KMS-11 (cell line): Measurements from ENCODE around the gene UBASH3B.
"Not testable (repeated sequence)": the region's sequence is repeated elsewhere in the genome, so short reads cannot be mapped to it uniquely, and the experiment has no call there.

ENCODE experiments used
- H2AFZ ChIP-seq: fragments of 200-600 bp; sonication (generic); 2 replicates; pipeline ENCODE4 v1.6.1; 2016; ENCODE audit warnings: antibody characterized with exemption, mixed run types, low read depth
- H3K27ac ChIP-seq: fragments of 200-600 bp; sonication (generic); 2 replicates; pipeline ENCODE4 v1.6.1; 2016; ENCODE audit warnings: mild to moderate bottlenecking, mixed run types
- H3K27me3 ChIP-seq: fragments of 200-600 bp; sonication (generic); 2 replicates; pipeline ENCODE4 v1.6.1; 2017; ENCODE audit warnings: mild to moderate bottlenecking, low read depth, mixed run types, moderate library complexity; ENCODE audit not compliant: insufficient read depth
- H3K36me3 ChIP-seq: fragments of 200-600 bp; sonication (generic); 2 replicates; pipeline ENCODE4 v1.6.1; 2017; ENCODE audit warnings: mild to moderate bottlenecking, mixed run types; ENCODE audit not compliant: insufficient read depth
- H3K4me1 ChIP-seq: fragments of 200-600 bp; sonication (generic); 2 replicates; pipeline ENCODE4 v1.6.1; 2016; ENCODE audit warnings: mild to moderate bottlenecking, low read depth, mixed run types; ENCODE audit not compliant: poor library complexity, severe bottlenecking
- H3K4me2 ChIP-seq: fragments of 200-600 bp; sonication (generic); 2 replicates; pipeline ENCODE4 v1.7.0; 2016; ENCODE audit warnings: mild to moderate bottlenecking, mixed run types
- H3K4me3 ChIP-seq: fragments of 200-600 bp; sonication (generic); IDR thresholded peaks from 2 replicates; pipeline ENCODE4 v1.6.1; 2017; ENCODE audit warnings: low read depth, low read length, mixed read lengths; ENCODE audit not compliant: insufficient read depth
- H3K79me2 ChIP-seq: fragments of 200-600 bp; sonication (generic); 2 replicates; pipeline ENCODE4 v1.6.1; 2016; ENCODE audit warnings: low read depth, mixed run types; ENCODE audit not compliant: insufficient read depth
- H3K9ac ChIP-seq: fragments of 200-600 bp; sonication (generic); 2 replicates; pipeline ENCODE4 v1.6.1; 2016; ENCODE audit warnings: mild to moderate bottlenecking, mixed run types
- H4K20me1 ChIP-seq: fragments of 200-600 bp; sonication (generic); 2 replicates; pipeline ENCODE4 v1.6.1; 2016; ENCODE audit warnings: mild to moderate bottlenecking, mixed run types; ENCODE audit not compliant: insufficient read depth
- TF ChIP-seq, protein P1 (sequence below): fragments of 200-600 bp; sonication (generic); conservative IDR thresholded peaks from 2 replicates; pipeline ENCODE4 v1.6.1; 2017; ENCODE audit warnings: low read depth, mild to moderate bottlenecking, antibody characterized with exemption, low read length, moderate library complexity, mixed read lengths

The UBASH3B gene

DNA sequence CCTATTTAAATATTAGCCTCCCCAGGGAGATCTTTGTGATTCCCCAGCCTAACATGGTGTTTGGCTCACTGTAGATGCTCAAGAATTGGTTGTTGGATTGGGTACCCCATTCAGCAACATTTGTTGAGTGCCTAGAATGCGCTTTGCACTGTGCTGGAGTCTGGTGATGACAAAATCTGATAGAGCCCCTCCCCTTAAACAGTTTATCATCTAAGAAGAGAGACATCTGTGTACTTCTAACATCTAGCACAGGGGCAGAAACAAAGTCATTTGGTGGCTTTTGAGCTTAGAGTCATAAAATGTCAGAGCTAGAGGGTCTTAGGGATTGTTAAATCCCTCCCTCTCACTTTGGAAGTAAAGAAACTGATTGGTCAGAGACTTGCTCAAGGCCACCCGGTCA, 73.0 kb downstream of the UBASH3B start:
- Histone ChIP-seq H4K20me1 (no peaks in the 10 kb centered on the region), H3K4me2 (peak overlapping the region; percentile 76), H3K27ac (peak overlapping the region; percentile 97), H3K4me1 (peaks cover 78% of the 10 kb centered on the region), H3K27me3 (no peaks in the 10 kb centered on the region), H3K79me2 (no peaks in the 10 kb centered on the region), H3K9ac (no peak overlapping the region; the same call in 1 of the 2 replicates), H2AFZ (no peak overlapping the region), H3K4me3 (no peak overlapping the region), H3K36me3 (no peaks in the 10 kb centered on the region)
- TF ChIP-seq, protein P1, sequence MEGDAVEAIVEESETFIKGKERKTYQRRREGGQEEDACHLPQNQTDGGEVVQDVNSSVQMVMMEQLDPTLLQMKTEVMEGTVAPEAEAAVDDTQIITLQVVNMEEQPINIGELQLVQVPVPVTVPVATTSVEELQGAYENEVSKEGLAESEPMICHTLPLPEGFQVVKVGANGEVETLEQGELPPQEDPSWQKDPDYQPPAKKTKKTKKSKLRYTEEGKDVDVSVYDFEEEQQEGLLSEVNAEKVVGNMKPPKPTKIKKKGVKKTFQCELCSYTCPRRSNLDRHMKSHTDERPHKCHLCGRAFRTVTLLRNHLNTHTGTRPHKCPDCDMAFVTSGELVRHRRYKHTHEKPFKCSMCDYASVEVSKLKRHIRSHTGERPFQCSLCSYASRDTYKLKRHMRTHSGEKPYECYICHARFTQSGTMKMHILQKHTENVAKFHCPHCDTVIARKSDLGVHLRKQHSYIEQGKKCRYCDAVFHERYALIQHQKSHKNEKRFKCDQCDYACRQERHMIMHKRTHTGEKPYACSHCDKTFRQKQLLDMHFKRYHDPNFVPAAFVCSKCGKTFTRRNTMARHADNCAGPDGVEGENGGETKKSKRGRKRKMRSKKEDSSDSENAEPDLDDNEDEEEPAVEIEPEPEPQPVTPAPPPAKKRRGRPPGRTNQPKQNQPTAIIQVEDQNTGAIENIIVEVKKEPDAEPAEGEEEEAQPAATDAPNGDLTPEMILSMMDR, result no peak

DNA sequence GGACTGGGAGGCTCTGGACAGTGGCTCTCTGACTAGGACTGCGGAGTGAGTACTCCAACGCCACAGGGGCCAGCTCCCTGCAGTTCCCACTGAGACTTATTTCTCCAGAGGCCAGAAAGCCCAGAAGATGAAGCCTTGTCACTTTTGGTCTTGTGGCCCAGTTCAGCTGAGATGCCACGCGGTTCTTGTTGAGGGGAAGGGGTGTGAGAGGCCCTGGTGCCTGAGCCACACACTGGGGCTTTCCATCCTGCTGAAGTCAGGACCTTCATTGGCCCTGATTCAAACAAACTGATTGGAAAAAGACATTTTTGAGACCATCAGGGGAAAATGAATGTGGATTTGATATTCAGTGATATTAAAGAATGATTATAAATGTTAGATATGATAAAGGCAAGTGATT, 73.6 kb downstream of the UBASH3B start:
- Histone ChIP-seq H2AFZ (no peak overlapping the region), H3K4me1 (peaks cover 78% of the 10 kb centered on the region), H3K79me2 (no peaks in the 10 kb centered on the region), H3K4me2 (peak overlapping the region; percentile 76; the same call in 1 of the 2 replicates), H3K27ac (peak overlapping the region; percentile 97), H3K27me3 (no peaks in the 10 kb centered on the region), H4K20me1 (no peaks in the 10 kb centered on the region), H3K4me3 (no peak overlapping the region), H3K9ac (no peak overlapping the region; the same call in 1 of the 2 replicates), H3K36me3 (no peaks in the 10 kb centered on the region)
- TF ChIP-seq, protein P1, result no peak

DNA sequence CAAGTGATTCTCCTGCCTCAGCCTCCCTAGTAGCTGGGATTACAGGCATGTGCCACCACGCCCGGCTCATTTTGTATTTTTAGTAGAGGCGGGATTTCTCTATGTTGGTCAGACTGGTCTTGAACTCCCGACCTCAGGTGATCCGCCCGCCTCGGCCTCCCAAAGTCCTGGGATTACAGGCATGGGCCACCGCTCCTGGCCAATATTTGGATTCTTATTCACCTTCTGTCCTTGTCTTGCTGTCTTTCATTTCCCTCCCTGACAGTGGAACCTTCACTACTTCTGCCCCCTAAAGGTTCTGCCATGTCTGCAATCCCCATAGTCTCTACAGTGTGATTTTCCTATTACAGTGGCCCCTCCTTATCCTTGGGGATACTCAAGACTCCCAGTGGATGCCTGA, 75.2 kb downstream of the UBASH3B start:
- not testable (repeated sequence) for H3K36me3 ChIP-seq, H3K9ac ChIP-seq, H2AFZ ChIP-seq, H3K27ac ChIP-seq, H3K4me3 ChIP-seq, H4K20me1 ChIP-seq, H3K4me2 ChIP-seq, H3K27me3 ChIP-seq, H3K79me2 ChIP-seq
- peaks cover 74% of the 10 kb centered on the region for H3K4me1 ChIP-seq

DNA sequence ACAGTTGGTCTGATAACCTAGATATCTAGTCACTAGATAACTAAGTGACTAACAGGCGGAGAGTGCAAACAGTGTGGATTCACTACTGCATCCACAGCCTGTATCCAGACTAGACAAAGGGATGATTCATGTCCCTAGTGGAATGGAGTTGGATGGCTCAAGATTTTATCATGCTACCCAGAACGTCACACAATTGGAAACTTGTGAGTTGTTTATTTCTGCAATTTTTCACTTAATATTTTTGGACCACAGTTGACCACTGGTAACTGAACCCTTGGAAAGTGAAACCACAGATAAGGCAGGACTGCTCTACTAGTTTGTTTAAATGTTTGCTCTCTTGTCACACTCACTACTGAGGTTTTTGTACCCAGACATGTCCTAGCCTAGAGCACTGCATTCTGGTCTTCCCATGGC, 76.0 kb downstream of the UBASH3B start:
- Histone ChIP-seq H3K27me3 (no peaks in the 10 kb centered on the region), H3K4me3 (no peak overlapping the region), H4K20me1 (no peaks in the 10 kb centered on the region), H3K36me3 (no peaks in the 10 kb centered on the region), H3K4me1 (peaks cover 67% of the 10 kb centered on the region), H3K27ac (no peak overlapping the region), H3K9ac (no peak overlapping the region), H2AFZ (no peak overlapping the region), H3K79me2 (no peaks in the 10 kb centered on the region), H3K4me2 (peak overlapping the region; percentile 33; the same call in 1 of the 2 replicates)
- TF ChIP-seq, protein P1, result no peak

DNA sequence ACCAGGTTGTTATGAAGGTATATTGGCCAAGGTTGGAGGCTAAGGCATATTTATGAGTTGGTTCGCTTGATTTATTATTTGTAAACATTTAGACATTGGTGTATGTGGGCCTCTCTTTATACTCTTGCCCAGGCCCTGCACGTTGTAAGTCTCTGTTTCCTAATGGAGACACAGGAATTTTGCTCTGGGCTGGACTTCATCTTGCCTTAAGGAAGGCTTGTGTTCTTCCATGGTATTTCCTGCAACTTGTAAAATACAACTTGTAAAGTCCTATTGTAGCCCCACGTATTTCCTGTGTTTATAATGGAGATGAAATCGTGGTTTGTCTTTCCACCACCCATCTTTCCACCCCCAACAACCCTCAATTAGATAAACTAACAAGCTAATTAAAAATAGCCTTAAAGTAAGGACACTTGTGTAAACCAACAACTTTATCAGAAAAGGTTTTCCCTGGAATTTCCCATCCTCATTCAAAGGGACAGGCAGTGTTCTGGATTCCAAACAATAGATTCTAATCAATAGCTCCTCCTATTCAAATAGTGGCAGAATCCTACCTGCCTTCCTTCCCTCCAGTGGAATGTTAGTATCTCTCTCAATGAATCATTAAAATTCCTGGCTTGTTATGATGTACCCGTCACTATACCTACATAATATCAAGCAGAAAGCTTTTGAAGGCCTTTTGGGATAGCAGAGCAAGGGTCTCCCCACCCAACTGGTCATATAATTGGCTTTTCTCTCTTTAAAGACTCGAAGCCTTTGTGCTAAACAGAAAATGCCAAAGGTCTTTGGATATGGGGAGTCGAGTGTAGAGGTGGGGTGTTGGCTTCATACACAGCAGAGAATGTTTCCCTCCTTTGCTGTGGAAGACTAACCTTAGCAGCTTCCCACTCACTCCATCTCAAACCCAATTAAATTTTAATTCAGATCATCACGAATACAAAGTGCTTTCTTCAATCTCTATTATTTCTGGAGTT, 77.1 kb downstream of the UBASH3B start:
- H3K36me3 ChIP-seq, result no peaks in the 10 kb centered on the region
- peaks cover 58% of the 10 kb centered on the region for H3K4me1 ChIP-seq
- H3K79me2 ChIP-seq, result no peaks in the 10 kb centered on the region
- no peak overlapping the region for H3K4me2 ChIP-seq
- no peak overlapping the region for H2AFZ ChIP-seq
- no peaks in the 10 kb centered on the region for H4K20me1 ChIP-seq
- H3K27ac ChIP-seq, result no peak overlapping the region
- TF ChIP-seq, protein P1, result no peak
- no peak overlapping the region for H3K4me3 ChIP-seq
- H3K9ac ChIP-seq, result no peak overlapping the region
- no peaks in the 10 kb centered on the region for H3K27me3 ChIP-seq
